M059J (cell line): Measurements from ENCODE around the gene MYO5C. TPM values are rescaled to one million over a fixed set of nuclear protein-coding genes. Genes with fewer than 3 reads are reported as not detected.

ENCODE experiments used
- DNase-seq: peaks from one replicate; pipeline ENCODE4 v3.0.0-alpha.2; 2012; ENCODE audit warnings: low read depth
- total RNA-seq: library from RNA; depleted of rRNA; stranded (reverse); fragments of >200 nt; shearing (Covaris generic); gene quantifications from 2 replicates; pipeline ENCODE4 v1.2.3, GENCODE V29; 2014

Gene MYO5C
- total RNA-seq, 1 experiment from 2014 or later: 6.4 TPM

DNA sequence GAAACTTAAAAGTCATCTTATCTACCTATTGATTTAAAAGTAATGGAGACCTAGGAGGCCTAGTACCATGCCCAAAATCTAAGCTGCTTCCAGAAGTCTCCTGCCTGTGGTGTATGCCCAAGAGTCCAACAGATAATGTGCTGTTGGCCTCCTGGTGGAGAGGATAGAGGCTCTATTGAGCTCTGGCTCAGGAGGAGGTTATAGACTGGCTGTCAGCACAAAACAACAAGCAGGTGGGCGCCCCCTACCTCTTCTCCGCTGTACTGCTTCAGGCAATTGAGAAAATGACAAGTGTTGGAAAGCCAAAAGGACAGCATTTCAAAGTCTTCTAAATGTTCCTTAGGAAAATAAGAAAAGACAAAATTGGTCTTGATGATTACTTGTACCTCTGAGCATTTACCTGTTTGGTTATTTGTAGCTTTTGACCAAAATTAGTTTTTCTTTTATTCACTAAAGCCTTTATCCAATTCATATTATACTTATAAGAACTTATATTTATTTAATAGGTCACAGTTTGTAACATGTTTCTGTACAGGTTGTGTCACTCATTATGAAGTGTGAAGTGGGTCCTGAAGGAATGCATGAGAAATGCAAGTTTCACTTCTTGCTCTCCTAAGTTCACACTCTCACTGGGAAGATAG lies 87.2 kb downstream of the MYO5C start:
- peak; percentile 68 for DNase-seq

DNA sequence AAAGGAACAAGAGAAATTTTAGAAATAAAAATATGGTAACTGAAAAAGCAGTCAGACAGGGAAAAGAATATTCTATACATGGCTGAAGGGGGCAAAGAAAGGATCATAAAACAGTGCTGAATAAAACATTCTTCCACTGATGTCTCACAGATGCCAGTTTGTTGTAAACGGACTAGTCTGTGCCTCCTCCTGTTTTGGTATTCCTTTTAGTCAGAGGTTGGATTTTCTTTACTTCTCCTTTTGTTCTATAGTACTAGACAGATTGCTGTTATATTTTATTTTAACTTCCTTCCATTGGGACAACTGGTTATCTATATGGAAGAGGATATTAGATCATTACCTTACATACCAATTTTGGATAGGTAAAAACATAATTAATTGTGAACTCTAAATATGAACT lies 88.4 kb downstream of the MYO5C start:
- DNase-seq: no peak

DNA sequence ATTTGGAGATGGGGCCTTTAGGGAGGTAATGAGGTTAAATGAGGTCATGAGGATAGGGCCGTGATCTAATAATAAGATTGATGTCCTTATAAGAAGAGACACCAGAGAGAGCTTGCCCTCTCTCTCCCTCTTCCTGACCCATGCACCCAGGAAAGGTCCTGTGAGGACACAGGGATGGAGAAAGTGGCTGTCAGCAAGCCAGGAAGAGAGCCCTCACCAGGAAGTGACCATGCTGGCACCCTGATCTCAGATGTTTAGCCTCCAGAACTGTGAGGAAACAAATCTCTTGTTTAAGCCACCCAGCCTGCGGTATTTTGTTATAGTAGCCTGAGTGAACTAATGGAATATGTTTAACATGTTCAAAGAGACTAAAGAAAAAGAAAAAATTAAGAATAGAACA lies 89.2 kb downstream of the MYO5C start:
- DNase-seq: peak; percentile 5

DNA sequence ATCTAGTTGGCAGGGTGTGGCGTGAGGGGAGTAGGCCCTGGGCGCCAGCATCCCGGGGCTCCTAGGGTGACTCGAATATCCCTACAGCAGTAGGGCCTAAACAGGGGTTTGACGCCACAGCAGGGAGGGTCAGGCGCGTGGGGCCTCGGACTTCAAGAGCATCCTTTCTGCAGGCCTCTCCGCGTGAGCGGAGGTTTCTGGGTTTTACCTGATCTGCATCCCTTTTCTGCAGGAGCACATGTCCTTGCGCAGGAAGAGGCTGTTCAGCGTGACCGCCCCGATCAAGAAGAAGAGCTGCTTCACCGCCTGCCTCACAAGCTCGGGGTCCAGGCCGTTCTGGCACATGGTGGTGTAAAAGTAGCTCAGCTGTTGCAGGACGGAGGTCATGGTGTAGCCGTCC lies 90.9 kb downstream of the MYO5C start:
- no peak for DNase-seq

DNA sequence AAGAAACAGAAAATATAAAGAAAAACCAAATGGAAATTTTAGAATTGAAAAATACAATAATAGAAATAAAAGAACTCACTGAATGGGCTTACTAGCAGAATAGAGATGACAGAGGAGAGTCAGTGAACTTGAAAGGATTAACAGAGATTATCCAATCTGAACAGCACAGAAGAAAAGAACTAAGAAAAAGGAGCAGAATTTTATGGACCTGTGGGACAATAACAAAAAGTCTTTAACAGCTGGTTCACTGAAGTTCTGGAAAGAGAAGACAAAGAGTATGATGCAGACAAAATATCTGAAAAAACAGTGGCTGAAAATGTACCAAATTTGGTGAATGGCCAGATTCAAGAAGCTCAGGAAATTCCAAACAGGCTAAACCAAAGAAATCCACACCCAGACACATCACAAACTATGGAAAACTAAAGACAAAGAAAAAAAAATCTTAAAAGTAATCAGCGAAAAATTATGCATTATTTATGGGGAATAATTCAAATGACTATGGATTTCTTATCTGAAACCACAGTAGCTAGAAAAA lies 94.7 kb downstream of the MYO5C start:
- DNase-seq: no peak

DNA sequence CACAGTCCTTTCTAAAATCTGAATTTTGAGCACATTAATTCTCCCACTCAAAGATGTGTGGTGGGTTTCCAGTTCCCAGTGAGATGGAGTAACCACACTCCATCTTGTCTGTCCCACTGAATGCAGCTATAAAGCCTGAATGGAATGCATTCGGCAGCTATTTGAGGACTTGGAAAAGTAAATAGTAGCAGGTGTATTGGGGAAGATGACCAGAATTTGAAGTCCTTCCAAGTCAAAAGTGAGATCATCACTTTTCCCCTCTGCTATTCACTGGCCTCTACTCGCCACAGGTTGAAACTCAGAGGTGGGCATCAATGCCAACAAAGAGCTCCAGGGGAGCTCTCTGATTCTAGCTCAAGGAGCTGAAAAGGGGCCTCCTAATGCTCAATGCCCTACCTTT lies 96.3 kb downstream of the MYO5C start:
- no peak for DNase-seq

DNA sequence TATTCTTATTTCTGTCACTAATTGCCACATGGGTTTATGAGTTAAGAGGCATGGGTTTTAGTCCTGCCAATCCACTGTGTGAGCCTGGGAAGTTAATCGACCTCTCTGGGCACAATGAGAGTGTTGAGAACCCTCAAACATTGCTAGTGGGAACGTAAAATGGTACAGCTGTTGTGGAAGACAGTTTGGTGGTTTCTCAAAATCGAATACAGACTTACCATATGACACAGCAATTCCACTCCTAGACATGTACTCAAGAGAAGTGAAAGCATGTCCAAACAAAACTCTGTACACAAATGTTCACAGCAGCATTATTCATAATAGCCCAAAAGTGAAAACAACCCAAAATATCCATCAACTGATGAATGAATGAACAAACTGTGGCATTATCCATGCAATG lies 98.7 kb downstream of the MYO5C start:
- DNase-seq: no peak

DNA sequence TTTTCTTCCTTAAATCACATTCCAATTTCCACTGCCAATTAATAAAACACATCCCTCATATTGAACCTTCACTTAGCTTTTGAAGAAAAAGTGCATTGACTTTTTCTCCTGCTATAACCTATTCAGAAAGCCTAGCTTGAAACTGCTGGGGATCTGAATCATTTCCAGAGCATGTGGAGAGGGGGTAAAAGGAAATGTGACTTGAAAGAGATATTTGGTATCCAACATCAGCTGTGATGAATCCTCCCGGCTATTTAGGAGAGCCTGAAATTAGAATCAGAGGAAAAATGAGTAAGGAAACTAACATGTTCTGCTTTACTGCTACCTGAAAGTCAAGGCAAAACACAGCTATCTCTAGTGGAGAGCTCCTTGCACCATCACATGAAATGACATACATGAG lies 101.8 kb downstream of the MYO5C start:
- DNase-seq: no peak

DNA sequence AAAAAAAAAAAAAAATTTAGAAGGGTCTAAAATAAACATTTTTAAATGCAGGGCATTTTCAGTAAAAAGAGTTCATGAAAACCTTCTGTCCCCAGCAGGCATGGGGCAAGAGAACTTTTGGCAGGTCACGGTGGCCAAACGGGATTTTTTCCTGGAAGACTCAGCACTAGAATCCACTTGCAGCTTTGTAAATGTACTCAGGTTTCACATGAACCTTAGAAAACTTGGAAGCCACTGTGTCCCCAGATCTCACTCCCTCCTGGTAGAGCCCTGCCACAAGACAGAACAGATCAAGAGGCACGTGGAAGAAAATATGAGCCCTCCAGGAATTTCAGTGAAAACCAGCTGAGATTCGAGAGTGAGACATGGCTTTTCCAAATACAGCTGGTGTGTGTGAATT lies 102.3 kb downstream of the MYO5C start:
- DNase-seq: no peak

DNA sequence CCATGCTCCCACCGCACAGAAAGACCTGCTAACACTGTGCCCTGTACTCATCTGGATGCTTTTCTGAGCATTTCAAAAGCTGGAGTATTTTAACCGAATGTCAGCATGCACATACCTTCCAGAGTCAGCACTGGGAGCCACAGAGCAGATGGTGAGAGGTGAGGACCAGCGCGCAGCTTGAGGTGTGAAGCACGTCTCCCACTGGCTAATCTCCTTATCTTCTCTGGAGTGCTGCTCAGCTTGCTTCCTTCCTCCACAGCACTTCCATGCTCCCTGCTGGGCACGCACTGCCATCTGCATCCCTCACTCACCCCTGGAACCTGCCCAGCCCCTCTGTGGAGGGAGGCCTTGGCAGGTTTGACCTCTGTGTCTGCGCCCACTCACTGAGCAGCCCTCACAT lies 104.4 kb downstream of the MYO5C start, which contains the start of gene GNB5:
Gene GNB5 (minus strand): TSS at position 186 of the 400 bp plus-strand sequence. CDS start 6,716 bp downstream, outside the sequence.
- DNase-seq: no peak

DNA sequence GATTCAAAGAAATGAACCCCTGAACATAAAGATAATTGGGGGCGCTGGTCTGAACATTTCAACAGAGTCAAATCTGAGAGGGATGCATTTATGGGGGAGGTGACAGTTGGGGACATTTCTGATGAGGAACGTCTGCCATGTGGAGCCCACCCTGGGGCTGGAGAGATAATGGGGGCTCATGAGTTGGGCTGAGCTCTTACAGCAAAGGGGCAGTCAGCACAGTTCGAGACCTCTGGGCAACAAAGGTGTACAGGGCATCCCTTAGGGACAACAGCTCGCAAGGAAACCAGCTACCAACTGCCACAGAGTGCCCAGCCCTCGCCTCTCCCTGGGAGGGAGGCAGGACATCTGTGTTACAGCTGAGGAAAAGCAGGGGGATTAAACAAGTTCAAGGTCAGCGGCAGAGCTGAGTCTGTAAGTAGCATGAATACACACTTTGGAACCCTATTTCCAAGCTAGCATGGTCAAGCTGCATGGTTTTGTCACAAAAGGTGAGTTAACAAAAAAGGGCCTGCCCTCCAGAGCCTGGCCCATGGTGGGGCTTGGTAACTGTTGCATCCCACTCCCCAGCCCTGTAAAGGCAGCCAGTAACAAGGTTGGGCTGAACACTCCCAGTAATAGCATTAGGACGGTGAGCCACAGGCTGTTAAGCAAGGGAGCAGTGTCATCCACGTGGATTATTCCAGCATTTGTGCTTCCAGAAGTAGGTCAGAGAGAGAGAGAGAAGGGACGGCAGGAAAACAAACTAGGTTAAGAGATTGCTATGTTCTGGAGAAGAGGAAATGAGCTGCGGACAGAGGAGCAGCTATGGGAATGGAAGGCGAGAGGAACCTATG lies 108.7 kb downstream of the MYO5C start:
- no peak for DNase-seq

DNA sequence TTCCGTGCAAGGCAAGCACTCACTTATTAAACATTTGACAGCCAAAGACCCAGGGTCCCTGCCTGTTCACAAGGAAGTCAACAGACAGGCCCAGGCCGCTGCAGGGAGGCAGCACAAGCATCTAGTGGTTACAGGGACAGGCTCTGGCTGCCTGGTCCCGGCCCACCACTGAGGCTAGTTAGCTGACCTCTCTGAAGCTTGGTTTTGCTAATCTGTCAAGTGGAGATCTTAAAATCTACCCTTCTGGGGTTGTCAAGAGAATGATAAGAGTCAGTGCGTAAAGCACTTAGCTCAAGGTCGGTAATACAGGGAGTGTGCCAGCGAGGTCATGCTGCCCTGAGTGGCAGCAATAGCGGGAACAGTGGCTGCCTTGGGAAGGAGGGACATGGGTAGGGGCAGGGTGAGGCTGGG lies 110.4 kb downstream of the MYO5C start:
- DNase-seq: no peak

DNA sequence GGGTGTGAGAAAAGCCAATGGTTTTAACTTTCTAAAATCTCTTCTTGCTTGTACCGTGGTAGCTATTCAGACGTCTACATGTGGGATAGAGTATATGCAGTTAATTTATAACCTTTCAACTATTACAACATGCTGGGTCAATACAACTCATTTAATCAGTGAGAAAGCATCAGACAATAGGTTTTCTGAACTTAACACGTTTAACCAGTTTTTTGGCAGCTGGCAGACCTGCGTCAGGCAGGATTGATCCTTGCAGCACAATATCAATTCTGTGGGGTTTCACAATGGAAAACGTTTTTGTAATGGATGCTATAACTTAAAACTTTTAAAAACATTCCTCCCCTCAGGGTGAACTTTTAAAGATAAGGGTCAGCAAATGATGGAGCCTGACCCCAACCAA lies 110.9 kb downstream of the MYO5C start:
- DNase-seq: no peak

DNA sequence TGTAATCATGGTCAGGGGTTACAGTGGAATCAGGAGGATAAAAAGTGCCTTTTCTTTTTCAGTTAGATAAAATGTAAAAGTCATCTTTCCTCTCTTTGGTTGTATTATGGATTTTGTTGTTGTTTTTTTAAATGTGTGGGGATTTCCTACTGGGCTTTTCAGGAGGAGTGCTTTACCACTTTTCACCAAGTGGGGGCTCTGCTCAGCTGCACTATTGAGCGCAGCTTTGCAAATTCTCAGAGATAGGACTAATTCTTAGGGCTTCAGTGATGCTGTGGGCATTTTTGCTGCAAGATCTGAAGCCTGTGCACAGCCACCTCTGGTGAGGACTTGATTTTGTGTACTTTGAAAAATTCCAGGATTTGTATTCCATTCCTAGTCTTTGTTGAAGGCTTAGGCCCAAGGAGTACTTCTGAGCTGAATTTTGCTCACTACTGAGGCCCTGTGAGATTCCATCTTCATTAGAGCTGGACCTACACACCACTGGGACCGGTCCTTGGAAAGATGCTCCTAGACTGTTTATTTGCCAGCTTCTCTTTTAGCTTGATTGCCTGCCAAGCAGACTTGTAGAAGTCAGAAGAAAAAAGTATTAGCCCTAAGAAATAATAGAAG lies 111.9 kb downstream of the MYO5C start:
- peak; percentile 25 for DNase-seq

DNA sequence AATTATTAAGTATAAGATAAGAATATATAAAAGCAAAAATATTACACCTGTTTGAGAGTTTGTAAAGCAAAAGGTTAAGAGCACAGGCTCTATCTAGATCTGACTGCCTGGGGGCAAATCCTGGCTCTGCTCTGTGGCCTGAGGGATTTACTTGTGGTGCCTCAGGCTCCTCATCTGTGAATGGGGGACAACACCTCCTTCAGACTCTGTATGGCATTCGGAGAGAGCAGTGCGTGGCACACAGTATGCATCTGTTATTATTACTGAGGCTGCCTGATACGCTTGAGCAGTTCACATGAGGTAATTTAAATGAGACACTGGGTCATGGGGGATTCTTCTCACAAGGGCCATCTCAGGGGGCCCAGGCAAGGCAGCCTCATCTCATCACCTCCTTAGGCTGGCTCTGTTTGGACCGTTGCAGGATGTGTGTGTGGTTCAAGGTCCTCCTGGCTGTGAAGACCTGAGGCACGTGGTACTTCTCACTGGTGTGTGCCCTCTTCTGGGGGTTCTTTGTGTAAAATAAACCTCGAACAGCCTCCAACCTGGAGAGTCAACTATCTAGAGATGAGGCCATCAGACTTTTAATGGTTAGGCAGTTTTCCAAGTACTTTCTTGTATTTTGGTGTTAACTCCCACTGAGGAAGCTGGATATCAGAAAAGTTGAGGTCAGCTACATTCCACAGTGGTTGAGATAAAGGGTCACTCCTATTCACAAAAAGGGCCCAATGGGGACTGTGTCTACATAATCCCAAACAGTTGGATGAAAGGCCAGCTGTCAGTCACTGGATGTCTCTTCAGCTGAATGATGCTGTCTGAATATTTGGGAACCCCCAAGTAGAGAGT lies 113.4 kb downstream of the MYO5C start:
- DNase-seq: peak; percentile 7

DNA sequence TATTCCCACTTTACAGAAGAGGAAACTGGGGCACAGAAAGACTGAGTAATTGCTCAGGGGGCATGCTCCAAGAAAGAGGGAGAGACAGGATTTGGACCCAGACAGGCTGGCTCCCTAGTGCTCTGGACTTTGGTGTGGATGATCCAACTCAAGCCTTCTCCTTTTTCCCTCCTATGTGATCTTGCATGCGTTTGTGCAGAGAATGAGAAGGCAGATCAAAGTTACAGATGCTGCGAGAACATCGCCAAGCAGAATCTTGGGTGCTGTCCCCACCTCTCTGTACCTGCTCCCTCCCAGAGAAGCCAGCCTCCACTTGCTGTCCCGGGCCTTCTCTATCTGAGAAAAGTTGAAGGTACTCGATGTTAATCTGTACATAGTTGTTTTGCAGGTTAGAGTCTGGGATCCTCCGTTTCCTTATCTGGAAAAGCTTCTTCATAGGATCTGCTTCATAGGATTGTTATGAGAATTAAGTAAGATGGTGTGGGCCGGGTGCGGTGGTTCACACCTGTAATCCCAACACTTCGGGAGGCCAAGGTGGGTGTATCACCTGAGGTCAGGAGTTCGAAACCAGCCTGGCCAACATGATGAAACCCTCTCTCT lies 114.7 kb downstream of the MYO5C start:
- no peak for DNase-seq

DNA sequence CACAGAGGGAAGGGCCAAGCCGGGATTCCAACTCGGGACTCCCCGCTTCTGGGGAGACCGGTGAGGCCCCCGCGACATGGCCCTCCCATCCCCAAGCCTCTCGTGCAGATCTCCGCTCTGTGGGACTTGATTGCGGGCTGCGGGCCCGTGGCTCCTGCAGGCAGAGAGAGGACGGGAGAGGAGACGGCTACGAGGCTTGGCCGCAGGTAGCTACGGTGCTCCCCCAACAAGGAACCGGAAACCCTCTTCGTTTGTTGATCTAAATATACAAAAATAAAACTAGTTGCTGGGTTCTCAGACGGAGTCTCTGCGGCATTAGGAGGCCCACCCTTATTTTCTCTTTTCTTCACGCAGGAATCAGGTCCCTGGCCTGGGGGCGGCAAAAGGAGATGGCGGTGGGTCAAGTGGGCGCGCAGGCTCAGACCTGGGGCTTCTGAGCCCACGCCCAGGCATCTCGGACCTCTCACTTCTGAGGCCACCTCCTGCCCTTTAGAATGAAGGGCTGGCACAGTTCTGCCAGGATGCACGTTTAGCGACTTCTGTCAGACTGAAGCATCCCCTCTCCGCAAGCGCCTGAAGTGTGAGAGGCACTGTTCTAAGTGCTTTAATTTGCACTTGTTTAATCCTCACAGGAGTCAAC lies 115.3 kb downstream of the MYO5C start:
- DNase-seq: no peak

DNA sequence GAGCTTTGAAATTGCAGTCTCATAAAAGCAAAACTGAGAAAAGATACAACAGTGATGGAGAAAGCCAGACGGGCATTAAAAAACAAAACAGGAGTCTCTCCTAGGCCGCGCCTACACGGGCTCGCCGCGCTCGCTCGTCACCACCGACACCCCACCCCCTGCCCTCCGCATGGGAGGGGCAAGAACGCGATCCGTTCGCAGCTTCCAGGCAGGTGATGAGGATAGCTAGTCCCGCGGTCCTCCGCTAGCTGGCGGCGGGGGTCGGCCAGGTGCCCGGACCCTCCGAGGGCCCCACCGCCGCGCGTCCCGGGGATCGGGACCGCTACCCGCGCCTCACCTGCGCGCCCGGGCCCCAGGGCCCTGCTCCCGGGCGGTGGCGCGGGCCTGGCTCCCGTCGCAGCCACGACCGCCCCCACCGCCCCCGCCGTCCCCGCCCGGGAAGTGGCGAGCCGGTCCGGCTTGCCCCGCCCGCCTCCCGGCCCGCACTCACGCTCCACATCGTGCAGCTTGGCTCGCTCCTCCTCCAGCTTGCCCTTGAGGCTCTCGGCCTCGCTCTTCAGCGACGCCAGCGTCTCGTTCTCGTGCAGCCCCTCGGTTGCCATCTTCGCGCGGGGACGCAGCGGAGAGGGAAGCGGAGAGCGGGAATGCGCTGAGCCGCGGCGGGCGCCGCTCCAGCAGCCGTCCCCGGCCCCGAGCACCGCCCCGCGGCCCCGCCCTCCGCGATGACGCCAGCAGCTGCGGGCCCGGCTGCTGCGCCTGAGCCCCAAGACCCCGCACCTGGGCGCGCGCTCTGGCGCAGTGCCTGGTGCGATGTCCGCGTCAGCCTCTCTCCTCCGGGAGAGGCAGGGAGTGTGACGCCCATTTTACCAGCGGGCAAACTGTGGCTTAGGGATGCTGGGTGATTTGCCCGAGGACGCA lies 116.1 kb downstream of the MYO5C start:
- DNase-seq: peak; percentile 81

DNA sequence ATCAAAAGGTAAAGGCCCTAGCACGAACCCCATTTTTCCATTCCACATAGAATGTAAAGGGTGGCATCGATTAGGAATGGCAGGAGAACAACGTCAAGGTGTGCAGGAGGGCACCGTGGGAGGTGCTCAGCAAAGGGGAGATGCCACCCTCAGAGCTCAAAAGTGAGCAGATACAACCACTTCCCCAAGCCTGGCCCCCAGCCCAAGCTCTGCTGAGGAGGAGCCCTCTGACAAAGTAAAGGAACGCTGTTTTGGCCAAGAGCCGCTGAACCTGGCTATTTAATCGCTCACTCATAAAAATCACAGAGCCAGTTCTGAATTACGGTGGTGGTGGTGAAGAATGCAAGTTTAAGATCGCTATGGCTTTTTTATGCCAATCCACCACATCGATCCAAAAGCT lies 116.8 kb downstream of the MYO5C start:
- DNase-seq: no peak

DNA sequence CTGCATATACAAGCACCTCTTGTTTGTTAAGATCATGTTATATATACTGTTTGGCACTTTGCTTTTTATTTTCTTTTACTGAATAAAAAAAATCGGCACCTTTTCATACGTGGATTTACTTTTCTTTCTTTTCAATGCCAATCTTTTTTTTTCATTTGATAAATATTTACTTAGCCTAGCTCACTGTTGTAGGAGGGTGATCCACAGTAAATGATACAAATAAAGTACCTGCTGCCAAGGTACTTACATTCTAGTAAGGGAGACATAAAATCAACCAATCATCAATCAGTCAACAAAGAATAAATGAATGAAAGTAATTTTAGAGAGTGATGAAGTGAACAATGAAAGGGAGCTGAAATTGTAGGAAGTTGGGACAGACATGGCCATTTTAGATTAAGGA lies 122.7 kb downstream of the MYO5C start:
- DNase-seq: no peak
